HL-60/S4 treated with retinoic acid at 250 ng/mL for 4 days and 3 days (cell line): ENCODE measurements around the gene SLC25A12.
"Not testable (repeated sequence)": the region's sequence is repeated elsewhere in the genome, so short reads cannot be mapped to it uniquely, and the experiment has no call there.

Source experiments
- in situ Hi-C: fragments of 300-500 bp; cut with MboI; formaldehyde crosslinking; loops from 2 replicates; pipeline ENCODE4 v1.7.0; 2022; ENCODE audit warnings: low sequenced_read_pairs

Gene SLC25A12

DNA sequence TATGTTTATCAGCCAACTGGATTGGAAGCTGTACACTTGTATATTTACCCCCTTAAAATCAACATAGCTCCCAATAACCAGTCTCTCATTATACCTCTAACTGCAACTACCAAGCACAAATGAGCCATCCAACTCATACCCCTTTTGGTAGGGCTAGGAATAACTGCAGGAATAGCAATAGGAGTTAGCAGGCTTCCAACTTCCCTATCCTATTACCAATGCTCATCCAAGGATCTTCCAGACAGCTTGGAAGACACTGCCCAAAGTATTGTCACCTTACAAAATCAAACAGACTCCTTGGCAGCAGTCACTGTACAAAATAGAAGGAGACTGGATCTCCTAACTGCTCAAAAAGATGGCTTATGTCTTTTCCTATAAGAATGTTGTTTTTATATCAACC lies 61.6 kb downstream of the SLC25A12 start:
- in situ Hi-C loops = no loop called here

DNA sequence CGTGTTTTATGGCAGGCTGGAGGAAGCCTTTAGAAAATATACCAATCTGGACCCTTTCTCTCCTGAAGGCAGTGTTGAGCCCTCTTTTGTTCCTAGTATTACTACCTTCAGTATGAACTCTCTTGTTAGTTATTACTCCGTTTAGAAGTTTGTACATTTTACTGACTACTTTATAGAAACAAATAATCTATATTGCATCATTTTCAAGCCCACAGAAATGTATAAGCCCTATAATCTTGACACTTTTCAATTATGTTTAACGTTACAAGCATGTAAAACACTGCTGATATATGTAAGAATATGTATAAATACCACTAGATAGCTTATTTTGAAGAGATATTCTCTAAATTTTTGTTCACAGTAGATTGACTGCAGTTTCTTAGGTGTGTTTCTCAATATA lies 64.0 kb downstream of the SLC25A12 start:
- in situ Hi-C loops = no loop called here

DNA sequence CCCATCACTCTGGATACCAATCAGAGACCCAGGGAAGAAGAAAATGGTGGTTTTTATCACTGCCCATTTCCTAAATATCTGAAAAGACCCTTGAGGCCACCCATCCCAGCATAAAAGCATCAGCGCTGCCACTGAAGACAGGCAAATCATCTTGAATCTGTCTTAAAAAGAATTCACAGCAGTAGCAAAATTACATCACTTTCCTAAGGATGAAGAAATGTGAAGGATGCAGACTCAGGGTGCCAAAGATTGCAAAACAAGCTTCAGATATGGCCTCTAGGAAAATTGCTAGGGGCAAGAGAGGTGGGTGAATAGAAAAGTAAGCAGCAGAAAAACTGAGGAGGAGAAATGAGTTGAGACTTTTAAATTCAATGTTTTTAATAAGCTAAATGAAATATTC lies 70.0 kb downstream of the SLC25A12 start:
- in situ Hi-C loops = no loop called here

DNA sequence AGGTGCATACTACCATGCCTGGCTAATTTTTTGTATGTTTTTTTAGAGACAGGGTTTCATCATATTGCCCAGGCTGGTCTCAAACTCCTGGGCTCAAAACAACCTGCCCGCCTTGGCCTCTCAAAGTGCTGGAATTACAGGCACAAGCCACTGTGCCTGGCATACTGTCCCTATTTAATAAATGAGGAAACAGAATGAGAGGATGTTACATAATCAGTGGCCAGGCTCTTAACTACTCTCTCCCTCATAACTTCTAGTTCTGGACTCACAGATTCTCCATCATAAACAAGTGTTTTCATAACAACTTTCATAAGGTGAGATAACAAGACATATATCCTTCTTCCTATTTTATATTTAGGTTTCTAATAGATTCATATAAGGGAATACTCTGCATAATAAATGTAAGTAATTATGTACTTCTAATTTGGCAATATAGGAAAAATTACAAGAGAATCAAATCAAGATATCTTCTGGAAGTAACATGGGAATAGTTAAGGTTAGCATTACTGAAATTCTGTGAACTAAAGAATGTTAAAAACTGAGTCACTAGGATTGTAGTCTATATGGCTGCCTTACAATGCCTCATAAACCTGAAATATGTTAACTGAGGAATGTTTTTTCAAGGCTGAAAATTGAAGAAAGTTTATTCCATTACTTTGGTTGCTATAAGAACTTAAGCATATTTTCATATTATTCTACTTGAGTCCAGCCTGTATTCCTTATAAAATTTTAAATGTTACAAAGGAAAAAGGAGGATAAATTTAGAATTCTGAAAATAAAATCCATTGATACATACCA lies 71.3 kb downstream of the SLC25A12 start:
- in situ Hi-C loops = no loop called here

DNA sequence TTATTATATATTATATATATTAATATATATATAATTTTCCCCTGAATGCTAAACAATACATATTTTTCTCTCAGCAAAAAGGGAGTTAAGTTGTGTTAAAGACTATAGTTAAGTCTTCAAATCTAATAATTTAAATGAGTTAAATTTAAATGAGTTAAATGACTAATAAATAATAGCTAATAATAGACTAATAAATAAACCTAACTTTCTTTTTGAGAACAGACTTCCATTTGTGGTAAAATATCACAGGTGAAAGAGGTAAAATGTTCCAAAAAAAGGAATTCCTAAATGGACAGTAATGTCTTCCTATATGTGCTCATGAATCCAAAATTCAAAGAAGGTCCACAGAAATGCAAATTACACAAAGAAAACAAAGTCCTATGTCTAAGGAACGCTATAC lies 74.6 kb downstream of the SLC25A12 start:
- in situ Hi-C loops = no loop called here

DNA sequence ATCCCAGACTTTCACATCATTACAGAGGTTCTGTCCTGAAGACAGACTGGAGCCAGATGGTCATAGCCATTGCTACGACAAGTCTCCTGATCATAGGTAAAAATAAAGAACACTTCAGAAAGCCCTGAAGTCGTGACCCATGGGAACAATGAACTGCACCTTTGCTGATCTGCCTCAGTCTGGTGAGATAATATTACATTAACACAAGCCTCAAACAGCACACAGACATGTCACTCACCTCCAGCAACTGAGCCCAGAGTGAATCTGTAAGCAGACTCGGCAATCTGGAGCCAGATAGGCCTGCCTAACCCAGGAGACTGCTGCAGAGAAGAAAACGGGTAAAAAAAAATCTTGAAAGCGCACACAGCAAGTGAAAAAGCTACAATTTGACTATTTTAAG lies 79.2 kb downstream of the SLC25A12 start:
- in situ Hi-C loops = no loop called here

DNA sequence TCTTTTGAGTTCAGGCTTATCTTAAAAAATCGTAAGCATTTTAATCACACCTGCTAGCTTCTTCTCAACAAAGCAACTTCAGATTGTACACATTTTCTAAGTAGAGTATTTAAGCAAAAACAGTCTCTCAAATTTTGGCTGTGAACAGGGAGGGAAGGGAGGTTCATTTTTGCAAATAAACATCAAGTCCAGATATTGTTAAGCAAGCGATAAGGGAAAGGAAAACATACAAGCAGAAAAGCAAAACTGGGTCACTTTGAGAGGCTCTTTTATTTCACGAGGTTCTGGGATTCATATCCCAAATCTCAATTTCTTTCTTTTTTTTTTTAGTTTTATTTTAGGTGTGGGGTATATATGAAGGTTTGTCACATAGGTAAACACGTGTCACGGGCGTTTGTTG lies 79.9 kb downstream of the SLC25A12 start:
- in situ Hi-C loops = no loop called here

DNA sequence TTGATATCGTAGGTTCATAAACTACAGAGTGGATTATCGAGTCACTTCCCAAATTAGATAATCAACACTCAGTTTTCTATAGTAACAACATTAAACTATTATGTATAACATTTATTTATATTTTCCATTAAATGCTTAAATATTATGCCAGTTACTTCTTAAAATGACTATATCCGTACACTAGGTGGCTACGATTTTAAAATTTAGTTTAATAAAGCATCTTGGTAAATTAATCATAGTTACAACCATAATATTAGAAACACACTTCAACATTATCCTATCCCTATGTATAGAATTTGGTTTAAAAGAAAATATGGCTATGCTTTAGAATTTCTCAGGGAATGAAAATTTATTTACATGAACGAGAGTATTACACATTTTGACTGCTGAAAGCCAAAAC lies 80.3 kb downstream of the SLC25A12 start:
- in situ Hi-C loops = no loop called here

DNA sequence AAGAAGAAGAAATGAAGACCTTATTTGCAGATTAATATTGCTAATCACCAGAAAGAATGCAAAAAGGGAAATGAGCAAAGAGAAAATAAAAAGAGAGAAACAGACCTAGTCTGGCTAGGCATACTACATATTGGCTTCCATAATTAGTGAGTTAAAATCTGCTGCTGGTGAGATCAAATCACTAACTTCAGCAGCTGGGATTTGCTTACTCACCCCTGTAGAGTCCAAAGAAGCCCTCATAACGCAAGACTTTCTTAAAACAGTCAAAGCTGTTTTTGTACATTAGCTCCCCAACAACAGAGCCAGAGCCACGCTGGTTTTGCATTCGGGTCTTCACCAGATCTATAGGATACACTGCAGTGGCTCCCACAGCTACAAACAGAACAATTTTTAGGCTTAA lies 80.9 kb downstream of the SLC25A12 start:
- in situ Hi-C loops = no loop called here

DNA sequence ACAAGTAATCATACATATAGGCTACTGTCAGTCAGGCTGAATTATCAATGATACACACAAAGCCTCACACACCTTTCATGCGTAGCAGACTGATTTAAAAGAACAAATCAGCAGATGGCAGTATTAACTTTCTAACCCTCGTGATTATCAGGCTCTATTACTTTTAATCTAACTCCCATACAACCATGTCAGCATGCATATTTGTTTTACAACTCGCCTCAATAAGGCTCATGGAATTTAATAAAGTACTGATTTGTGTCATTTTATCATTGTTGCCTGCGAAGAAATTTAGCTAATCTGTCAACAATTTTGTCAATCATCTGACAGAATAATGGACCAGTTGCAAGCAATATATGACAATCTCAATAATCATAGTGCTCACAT lies 82.8 kb downstream of the SLC25A12 start:
- in situ Hi-C loops = no loop called here

DNA sequence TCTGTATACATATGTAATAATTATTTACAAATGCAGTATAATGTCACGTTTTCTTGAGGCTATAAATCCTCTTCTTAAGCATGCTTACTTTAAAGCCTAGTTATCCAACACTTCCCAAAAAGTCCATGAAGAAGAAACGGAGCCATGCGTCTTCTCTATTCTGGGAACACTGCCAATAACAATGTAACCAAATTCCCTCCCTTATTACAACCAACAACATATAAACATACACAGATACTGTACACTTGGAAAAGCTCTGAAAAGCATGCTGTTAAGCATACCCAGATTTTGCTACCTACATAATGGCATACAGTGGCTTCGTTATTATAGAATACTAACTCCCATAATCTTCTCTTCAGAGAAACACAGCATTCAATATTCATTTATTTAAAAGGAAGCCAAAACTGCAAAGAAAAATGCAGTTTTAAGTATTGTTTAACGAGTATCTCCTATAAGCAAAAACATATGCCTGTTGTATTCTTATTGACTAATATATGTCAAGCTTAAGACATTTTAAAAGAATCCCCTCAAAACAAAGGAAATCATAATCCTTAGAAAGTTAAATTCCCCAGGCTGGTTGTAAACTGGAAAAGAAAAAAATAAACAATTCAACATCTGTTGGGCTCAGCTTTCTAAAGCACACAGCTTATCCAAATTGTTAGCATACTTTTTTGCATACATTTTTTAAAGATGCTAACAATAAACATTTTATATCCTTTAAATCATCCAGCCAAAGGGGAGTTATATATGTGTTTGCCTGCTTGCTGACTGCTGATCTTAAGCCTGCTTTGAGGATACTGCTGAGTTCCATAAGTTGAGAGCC lies 83.4 kb downstream of the SLC25A12 start:
- in situ Hi-C loops = no loop called here

DNA sequence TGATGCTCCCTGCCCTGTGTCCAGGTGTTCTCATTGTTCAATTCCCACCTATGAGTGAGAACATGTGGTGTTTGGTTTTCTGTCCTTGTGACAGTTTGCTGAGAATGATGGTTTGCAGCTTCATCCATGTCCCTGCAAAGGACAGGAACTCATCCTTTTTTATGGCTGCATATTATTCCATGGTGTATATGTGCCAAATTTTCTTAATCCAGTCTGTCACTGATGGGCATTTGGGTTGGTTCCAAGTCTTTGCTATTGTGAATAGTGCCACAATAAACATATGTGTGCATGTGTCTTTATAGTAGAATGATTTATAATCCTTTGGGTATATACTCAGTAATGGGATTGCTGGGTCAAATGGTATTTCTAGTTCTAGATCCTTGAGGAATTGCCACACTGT lies 85.2 kb downstream of the SLC25A12 start:
- in situ Hi-C loops = not testable (repeated sequence)

DNA sequence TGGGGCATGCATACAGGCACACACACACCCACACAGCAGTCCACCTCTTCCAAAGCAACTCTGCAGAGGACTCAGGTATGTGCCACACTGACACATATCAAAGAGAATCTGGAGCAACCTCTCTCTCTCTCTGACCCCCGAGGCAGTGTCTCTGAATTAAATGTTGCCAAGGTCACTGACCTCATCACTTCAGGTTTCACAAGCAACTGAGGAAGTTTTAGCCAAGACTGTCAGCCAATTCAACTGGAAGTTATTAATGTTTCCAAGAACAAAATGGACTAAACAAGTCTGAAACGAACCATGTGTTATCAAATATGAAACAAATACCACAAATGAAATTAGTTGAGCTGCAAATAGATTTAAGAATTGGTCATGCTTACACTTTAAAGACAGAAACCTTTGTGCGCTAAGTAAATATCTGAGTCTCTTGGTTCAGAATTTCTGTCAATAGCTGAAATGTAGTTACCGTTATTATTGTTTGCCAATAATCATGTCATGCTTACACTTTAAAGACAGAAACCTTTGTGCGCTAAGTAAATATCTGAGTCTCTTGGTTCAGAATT lies 86.1 kb downstream of the SLC25A12 start:
- in situ Hi-C loops = no loop called here

DNA sequence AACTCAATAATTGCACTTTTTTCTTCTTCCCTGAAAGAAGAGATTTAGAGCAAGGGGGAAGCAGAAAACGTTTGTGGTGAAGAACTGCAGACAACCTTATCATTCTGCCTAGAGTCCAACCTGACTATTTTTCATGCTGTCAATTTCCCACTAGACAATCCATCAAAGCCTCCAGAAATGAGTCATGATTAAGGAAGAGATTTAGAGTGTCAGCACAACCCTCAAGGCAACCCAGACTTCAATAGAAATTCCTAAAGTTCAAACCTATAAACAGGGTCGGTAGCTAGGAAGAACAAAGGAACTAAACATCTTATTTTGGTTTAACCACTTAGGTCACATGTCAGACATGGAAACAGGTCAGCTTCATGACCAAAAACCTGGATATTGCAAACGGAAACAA lies 86.9 kb downstream of the SLC25A12 start:
- in situ Hi-C loops = no loop called here

DNA sequence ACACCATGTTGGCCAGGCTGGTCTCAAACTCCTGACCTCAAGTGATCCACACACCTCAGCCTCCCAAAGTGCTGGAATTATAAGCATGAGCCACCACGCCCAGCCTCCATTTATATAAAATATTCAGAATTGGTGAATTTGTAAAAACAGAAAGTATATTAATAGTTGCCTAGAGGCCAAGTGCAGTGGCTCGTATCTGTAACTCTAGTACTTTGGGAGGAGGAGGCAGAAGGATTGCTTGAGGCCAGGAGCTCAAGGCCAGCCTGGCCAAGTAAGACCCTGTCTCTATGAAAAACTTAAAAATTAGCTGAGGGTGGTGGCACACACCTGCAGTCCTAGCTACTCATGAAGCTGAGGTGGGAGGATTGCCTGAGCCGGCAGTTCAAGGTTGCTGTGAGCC lies 89.6 kb downstream of the SLC25A12 start:
- in situ Hi-C loops = no loop called here

DNA sequence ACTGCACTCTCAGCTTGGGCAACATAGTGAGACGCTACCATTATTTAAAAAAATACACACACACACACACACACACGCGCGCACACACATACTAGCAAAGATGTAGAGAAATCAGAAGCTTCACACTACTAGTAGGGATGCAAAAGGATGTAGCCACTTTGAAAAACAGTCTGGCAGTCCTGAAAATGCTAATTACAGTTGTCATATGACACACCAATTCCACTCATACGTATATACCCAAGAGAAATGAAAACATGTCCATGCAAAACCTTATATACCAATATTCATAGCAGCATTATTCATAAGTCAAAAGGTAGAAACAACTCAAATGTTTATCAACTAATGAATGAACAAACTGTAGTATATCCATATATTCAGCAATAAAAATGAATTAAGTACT lies 90.3 kb downstream of the SLC25A12 start:
- in situ Hi-C loops = no loop called here

DNA sequence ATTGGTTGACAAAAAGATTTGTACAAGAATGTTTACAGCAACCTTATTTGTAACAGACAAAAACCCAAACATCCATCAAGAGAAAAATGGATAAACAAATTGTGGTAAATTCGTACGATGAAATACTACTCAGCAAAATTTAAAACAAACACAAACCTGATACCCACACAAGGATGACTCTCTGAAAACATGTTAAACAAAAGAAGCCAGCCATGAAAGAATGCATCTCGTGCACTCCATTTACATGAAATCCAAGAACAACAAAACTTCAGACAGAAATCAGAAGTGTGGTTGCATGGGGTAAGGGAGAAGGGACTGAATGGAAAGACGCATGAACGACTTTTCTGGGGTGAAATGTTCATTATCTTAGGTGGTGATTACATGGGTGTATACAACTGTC lies 93.4 kb downstream of the SLC25A12 start:
- in situ Hi-C loops = no loop called here

DNA sequence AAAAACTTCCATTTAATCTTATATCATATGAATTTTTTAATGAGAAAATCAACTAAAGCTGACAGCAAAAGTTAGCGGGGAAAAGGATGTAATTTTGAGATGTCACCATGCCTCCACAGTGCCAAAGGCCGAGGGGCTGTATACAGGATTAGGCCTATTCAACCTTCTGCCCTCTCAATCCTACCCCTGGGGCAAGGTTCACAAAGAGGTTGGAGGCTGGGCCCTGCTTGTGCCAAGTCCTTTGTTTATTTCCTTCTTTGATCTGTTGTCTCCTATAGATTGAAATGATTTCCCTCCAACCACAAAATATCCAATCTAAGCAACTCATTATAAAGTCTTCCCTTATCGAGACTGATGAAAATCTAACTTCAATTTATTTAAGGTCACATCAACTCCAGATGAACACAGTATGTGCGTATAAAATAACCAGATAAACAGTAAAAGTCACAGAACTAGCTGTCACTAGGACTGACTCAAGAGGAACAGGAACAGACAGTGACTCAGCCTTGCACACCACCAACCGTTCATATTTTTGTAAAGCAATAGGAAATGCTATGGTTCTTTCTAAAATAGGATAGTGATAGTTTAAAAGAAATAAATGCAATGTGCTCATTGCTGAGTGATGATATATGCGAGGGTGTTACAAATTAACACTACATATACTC lies 95.8 kb downstream of the SLC25A12 start:
- in situ Hi-C loops = no loop called here

DNA sequence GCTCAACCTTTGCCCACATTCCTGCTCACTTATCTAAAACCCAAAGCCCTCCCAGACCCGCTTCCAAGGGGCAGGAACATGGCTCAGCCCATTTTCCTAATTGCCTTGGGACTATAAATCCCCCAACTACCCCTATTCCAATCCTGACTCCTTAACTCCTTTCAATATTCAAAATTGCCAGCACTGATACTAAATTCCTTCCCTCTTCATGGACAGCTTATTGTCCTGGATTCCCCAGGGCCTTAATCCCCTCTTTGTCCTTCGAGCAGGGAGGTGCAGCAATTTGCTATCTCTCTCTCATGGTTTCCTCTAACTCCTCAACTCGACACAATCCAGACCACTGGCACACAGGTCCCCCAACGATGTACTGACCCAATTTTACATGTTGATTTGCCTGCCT lies 99.1 kb downstream of the SLC25A12 start:
- in situ Hi-C loops = no loop called here

DNA sequence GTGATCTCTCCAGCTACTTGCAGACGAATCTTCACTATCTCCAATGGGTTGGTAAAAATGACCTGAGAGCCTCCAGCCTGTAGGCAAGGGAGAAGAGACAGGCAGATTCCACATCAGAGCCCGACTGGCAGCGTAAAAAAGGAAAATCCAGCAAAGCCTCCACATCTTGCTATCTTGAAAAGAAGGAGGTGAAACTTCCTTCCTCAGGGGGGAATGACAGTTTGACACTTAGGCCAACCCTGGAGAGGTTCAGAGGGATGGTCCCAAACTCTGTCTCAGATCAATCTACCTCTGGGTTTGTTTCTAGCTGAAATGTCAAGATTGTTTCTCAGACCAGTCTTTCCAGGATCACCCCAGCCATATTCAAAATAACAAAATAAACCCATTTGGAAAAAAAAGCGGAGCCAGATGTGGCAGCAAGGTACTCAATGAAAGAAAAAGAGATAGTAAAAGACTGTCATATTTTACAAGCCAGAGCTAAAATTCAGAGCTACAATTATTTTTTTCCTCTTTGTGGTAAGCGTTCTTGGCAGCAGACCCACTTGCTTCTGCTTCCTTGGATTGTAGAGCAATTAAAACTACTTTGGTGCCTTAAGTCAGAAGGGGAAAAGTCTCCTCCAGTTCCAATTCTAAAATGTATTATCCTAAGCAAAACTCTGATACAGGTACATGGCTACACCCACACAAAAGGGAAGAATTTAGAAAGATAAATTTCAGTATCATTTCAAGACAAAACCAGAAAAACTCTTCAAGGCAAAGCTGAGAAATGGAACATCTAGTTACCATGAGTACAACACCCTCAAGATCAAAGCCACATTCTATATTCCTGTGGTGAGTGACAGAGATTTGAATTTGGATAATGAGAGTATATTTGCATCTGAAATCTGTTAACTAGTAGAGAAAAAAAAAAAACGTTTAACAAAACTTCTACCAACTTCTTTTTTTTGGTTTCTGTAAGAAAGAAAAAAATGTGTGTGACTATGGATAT lies 100.1 kb downstream of the SLC25A12 start:
- in situ Hi-C loops = no loop called here
